ENCODE results near the gene PIGM.

GRCh38 chr1:160018900-160019299, 12.9 kb downstream of the PIGM start:
- TF ChIP-seq, protein P1, sequence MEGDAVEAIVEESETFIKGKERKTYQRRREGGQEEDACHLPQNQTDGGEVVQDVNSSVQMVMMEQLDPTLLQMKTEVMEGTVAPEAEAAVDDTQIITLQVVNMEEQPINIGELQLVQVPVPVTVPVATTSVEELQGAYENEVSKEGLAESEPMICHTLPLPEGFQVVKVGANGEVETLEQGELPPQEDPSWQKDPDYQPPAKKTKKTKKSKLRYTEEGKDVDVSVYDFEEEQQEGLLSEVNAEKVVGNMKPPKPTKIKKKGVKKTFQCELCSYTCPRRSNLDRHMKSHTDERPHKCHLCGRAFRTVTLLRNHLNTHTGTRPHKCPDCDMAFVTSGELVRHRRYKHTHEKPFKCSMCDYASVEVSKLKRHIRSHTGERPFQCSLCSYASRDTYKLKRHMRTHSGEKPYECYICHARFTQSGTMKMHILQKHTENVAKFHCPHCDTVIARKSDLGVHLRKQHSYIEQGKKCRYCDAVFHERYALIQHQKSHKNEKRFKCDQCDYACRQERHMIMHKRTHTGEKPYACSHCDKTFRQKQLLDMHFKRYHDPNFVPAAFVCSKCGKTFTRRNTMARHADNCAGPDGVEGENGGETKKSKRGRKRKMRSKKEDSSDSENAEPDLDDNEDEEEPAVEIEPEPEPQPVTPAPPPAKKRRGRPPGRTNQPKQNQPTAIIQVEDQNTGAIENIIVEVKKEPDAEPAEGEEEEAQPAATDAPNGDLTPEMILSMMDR (conservative IDR thresholded peaks at IDR 0.05; ENCODE audit: low read depth, low read length): no peak
- TF ChIP-seq EZH2 (IDR thresholded peaks at IDR 0.05; ENCODE audit: borderline replicate concordance, low read depth, low read length, poor library complexity, severe bottlenecking): no peak

Measured in A673 (cell line).